Measurements from ENCODE around the gene CDKN2AIPNL. TPM values are rescaled to one million over a fixed set of nuclear protein-coding genes. Genes with fewer than 3 reads are reported as not detected.

The CDKN2AIPNL gene
- total RNA-seq, 4 donors from 2014 or later = 20.9 to 26.1 (median 24.5) TPM; not detected in 1

DNA sequence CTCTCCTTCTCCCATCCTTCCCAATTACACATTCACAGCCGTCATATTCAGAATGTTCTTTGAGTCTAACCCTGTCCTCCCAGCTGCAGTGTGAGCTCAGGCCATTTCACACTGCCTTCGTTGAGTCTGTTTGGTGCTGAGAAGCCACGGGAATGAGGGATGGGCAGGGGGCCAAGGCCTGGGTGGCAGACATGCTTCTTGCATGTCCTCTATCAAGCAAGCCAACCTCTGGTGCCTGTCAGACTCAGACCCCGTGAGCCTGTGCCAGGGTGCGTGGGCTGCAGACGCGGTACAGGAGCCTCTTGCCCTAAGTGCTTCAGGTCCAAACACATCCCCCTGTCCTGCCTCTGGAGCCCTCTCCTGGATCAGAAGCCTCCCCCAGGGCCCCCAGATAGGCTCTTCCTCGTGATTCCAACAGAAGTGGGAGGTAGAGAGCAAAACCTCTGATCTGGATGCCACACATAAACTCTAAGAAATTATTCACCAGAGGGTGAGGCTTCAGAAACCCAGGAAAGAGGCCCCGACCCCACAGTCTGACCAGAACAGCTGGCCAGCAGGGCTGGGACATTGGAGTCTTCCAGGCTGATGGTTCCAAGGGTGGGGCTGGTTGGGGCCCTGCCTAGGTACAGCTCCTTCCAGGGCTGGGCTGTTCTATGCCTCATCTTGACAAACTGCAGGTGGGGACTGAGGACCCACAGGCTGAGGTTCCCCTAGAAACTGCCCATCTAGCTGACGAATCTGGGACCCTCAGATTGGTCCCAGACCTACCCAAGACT lies 46.7 kb upstream of the CDKN2AIPNL start:
- Histone ChIP-seq H3K27me3 (no peaks in the 10 kb centered on the region), H3K9me3 (no peaks in the 10 kb centered on the region), H3K27ac (no peak overlapping the region), H3K4me3 (no peak overlapping the region), H3K4me1 (no peaks in the 10 kb centered on the region), H3K36me3 (no peaks in the 10 kb centered on the region)
- TF ChIP-seq, protein P1, sequence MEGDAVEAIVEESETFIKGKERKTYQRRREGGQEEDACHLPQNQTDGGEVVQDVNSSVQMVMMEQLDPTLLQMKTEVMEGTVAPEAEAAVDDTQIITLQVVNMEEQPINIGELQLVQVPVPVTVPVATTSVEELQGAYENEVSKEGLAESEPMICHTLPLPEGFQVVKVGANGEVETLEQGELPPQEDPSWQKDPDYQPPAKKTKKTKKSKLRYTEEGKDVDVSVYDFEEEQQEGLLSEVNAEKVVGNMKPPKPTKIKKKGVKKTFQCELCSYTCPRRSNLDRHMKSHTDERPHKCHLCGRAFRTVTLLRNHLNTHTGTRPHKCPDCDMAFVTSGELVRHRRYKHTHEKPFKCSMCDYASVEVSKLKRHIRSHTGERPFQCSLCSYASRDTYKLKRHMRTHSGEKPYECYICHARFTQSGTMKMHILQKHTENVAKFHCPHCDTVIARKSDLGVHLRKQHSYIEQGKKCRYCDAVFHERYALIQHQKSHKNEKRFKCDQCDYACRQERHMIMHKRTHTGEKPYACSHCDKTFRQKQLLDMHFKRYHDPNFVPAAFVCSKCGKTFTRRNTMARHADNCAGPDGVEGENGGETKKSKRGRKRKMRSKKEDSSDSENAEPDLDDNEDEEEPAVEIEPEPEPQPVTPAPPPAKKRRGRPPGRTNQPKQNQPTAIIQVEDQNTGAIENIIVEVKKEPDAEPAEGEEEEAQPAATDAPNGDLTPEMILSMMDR (IDR thresholded peaks at IDR 0.05) = no peak
- TF ChIP-seq POLR2A (IDR thresholded peaks at IDR 0.05) = no peak
- intact Hi-C loops (cut with DNase I; ENCODE audit: low total_unique reads) = no loop called here
- DNase-seq = peak; percentile 38 to 45

DNA sequence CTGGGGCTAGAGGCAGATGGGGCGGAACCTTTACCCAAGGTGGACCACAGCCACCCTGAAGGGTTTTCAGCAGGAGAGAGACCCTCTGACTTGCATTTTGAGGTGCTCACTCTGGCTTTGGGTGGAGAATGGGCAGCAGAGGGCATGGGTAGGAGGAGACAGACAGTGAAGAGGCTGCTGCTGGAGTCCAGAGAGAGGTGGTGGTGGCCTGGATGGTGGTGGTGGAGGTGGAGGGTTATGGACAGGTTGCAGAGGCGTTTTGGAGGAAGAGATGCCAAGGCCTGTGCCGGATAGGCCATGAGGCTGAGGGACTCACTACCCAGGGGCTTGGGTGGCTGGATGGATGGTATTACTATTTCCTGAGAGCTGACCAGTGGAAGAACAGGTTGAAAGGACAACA lies 46.1 kb upstream of the CDKN2AIPNL start:
- H3K27me3 ChIP-seq = no peaks in the 10 kb centered on the region
- no peaks in the 10 kb centered on the region for H3K4me1 ChIP-seq
- no peak overlapping the region for H3K4me3 ChIP-seq
- DNase-seq = no peak
- H3K27ac ChIP-seq = no peak overlapping the region
- no peaks in the 10 kb centered on the region for H3K9me3 ChIP-seq
- H3K36me3 ChIP-seq = no peaks in the 10 kb centered on the region
- TF ChIP-seq POLR2A (IDR thresholded peaks at IDR 0.05) = no peak
- TF ChIP-seq, protein P1 (IDR thresholded peaks at IDR 0.05) = no peak
- intact Hi-C loops (cut with DNase I; ENCODE audit: low total_unique reads) = no loop called here

DNA sequence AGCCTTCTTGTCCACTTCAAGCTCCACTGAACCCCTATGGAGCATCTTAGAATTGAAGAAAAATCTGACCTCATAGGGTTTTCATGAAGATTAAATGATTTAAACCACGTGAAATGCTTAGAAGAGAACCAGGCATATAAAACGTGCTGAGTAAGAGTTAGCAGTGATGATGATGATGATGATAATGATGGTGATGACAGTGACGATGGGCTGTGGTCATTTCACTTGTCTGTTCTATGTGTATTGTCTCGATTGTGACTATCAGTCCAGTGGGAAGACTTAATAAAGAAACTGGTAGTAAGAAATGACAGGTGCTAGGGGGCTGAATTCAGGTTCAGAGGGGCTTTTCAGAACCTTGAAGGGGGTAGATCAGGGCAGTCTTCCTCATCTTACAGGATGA lies 45.1 kb upstream of the CDKN2AIPNL start:
- Histone ChIP-seq H3K4me3 (no peak overlapping the region), H3K9me3 (no peaks in the 10 kb centered on the region), H3K27me3 (no peaks in the 10 kb centered on the region), H3K36me3 (no peaks in the 10 kb centered on the region), H3K4me1 (no peaks in the 10 kb centered on the region), H3K27ac (no peak overlapping the region)
- no peak for TF ChIP-seq POLR2A (IDR thresholded peaks at IDR 0.05)
- TF ChIP-seq, protein P1 (IDR thresholded peaks at IDR 0.05) = no peak
- DNase-seq = no peak
- intact Hi-C loops (cut with DNase I; ENCODE audit: low total_unique reads) = no loop called here

DNA sequence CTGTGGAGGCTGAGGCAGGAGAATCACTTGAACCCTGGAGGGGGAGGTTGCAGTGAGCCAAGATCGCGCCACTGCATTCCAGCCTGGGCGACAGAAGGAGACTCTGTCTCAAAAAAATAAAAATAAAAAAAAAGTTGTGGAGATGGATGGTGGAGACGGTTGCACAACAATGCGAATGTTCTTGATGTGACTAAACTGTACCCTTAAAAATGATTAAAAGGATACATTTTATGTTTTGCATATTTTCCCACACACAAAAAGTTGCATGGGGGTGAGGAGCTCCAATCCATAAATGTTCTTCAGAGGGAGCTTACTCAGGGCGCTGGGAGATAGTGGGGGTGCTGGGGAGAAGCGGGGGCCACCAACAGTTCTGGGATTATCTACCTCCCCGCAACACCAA lies 43.8 kb upstream of the CDKN2AIPNL start:
- Histone ChIP-seq H3K4me1 (no peaks in the 10 kb centered on the region), H3K4me3 (no peak overlapping the region), H3K36me3 (no peaks in the 10 kb centered on the region), H3K27me3 (no peaks in the 10 kb centered on the region), H3K9me3 (no peaks in the 10 kb centered on the region), H3K27ac (no peak overlapping the region)
- DNase-seq = no peak
- TF ChIP-seq, protein P1 (IDR thresholded peaks at IDR 0.05) = no peak
- no peak for TF ChIP-seq POLR2A (IDR thresholded peaks at IDR 0.05)
- intact Hi-C loops (cut with DNase I; ENCODE audit: low total_unique reads) = no loop called here

DNA sequence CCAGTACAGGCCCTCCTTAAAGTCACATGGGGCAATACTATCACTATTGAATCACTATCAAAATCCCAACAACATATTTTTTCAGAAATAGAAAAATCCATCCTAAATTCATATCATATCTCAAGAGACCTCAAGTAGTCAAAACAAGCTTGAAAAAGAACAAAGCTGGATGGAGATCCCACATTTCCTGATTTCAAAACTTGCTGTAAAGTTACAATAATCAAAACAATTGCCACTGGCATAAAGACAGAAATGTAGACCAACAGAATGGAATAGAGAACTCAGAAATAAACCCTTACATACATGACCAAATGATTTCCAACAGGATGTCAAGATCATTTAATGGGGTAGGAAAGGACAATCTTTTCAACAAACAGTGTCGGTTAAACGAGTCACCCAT lies 41.3 kb upstream of the CDKN2AIPNL start:
- no peak for DNase-seq
- Histone ChIP-seq H3K9me3 (no peaks in the 10 kb centered on the region), H3K4me1 (no peaks in the 10 kb centered on the region), H3K27me3 (no peaks in the 10 kb centered on the region), H3K4me3 (no peak overlapping the region), H3K36me3 (no peaks in the 10 kb centered on the region), H3K27ac (no peak overlapping the region)
- intact Hi-C loops (cut with DNase I; ENCODE audit: low total_unique reads) = no loop called here
- TF ChIP-seq, protein P1 (IDR thresholded peaks at IDR 0.05) = no peak
- TF ChIP-seq POLR2A (IDR thresholded peaks at IDR 0.05) = no peak

Data from uterus (tissue), 4 donors.